HepG2 (cell line): ENCODE measurements around the gene INKA1. TPM values are rescaled to one million over a fixed set of nuclear protein-coding genes. Genes with fewer than 3 reads are reported as not detected.

Experiments
- ELF1 ChIP-seq: sonication (generic); formaldehyde crosslinking; IDR thresholded peaks from 2 replicates; pipeline ENCODE4 v1.4.0; 2020; ENCODE audit warnings: missing genetic modification reagents
- FIP1L1 ChIP-seq: fragments of 200-400 bp; formaldehyde crosslinking; IDR thresholded peaks from 2 replicates; pipeline ENCODE4 v1.6.1; 2018; ENCODE audit warnings: low read depth, mild to moderate bottlenecking, low read length, moderate library complexity, borderline replicate concordance; ENCODE audit not compliant: insufficient read depth
- GATA4 ChIP-seq: sonication (generic); IDR thresholded peaks from 2 replicates; pipeline ENCODE4 v1.6.1; 2016; ENCODE audit warnings: antibody characterized with exemption, low read depth, borderline replicate concordance
- HNF4A ChIP-seq: sonication (generic); formaldehyde crosslinking; IDR thresholded peaks from 2 replicates; pipeline ENCODE4 v1.4.0; 2020; ENCODE audit warnings: missing genetic modification reagents
- NFYB ChIP-seq: sonication (generic); formaldehyde crosslinking; IDR thresholded peaks from 2 replicates; pipeline ENCODE4 v1.4.0; 2020; ENCODE audit warnings: missing genetic modification reagents
- SIN3B ChIP-seq: fragments of 150-350 bp; IDR thresholded peaks from 2 replicates; pipeline ENCODE4 v1.6.1; 2014; ENCODE audit warnings: low read length
- SOX13 ChIP-seq, 3 experiments: fragments of 450-650 bp in 1 of 3; sonication (generic) in 1 of 3; formaldehyde crosslinking in 1 of 3; IDR thresholded peaks in 2 of 3; conservative IDR thresholded peaks in 1 of 3; 2 replicates each; pipeline versions ENCODE4 v1.5.0 to v1.6.1; 2016 to 2020; ENCODE audit warnings: antibody characterized with exemption in 1 of 3, mild to moderate bottlenecking in 1 of 3, missing compliant biosample characterization in 1 of 3, missing genetic modification reagents in 1 of 3, moderate library complexity in 1 of 3
- ZNF746 ChIP-seq: sonication (generic); formaldehyde crosslinking; IDR thresholded peaks from 2 replicates; pipeline ENCODE4 v1.8.0; 2022; ENCODE audit warnings: mild to moderate bottlenecking, missing genetic modification reagents
- ZNF768 ChIP-seq: sonication (generic); formaldehyde crosslinking; IDR thresholded peaks from 2 replicates; pipeline ENCODE4 v1.4.0; 2020; ENCODE audit warnings: missing genetic modification reagents
- polyA plus RNA-seq, 8 experiments: library from polyadenylated mRNA; depleted of rRNA in 3 of 8; stranded (reverse) in 7 of 8; unstranded in 1 of 8; fragments of >200 nt; fragmentation: Illumina TruSeq in 4 of 8; extraction: Trizol in 4 of 8; gene quantifications; 2 replicates each; pipeline versions ENCODE4 v1.2.1 to v1.2.3, GENCODE V29; 2011 to 2016; ENCODE audit warnings: low read depth in 4 of 8, missing spikeins in 1 of 8, mixed read lengths in 1 of 8; ENCODE audit not compliant: insufficient read depth in 1 of 8
- total RNA-seq, 5 experiments: library from RNA; depleted of rRNA; stranded (reverse); fragments of >200 nt; fragmentation: Illumina TruSeq; extraction: Trizol; gene quantifications; 2 replicates each; pipeline ENCODE4 v1.2.3, GENCODE V29; 2016; ENCODE audit warnings: low read depth in 1 of 5
- TF ChIP-seq, protein P1 (sequence below): sonication (generic); formaldehyde crosslinking; IDR thresholded peaks from 2 replicates; pipeline ENCODE4 v1.8.1; 2023; ENCODE audit warnings: mild to moderate bottlenecking, missing genetic modification reagents, borderline replicate concordance
- TF ChIP-seq, protein P2 (sequence below): sonication (generic); formaldehyde crosslinking; IDR thresholded peaks from 2 replicates; pipeline ENCODE4 v1.4.0; 2020; ENCODE audit warnings: mild to moderate bottlenecking, missing genetic modification reagents
- TF ChIP-seq, protein P3 (sequence below): sonication (generic); formaldehyde crosslinking; IDR thresholded peaks from 2 replicates; pipeline ENCODE4 v1.4.0; 2020; ENCODE audit warnings: missing genetic modification reagents, borderline replicate concordance

The INKA1 gene
- total and polyA plus RNA-seq, 2 of the 13 experiments (the other 11 are each of a cell fraction or from before 2014, with no cell fraction given), result 0.22 to 0.41 TPM

DNA sequence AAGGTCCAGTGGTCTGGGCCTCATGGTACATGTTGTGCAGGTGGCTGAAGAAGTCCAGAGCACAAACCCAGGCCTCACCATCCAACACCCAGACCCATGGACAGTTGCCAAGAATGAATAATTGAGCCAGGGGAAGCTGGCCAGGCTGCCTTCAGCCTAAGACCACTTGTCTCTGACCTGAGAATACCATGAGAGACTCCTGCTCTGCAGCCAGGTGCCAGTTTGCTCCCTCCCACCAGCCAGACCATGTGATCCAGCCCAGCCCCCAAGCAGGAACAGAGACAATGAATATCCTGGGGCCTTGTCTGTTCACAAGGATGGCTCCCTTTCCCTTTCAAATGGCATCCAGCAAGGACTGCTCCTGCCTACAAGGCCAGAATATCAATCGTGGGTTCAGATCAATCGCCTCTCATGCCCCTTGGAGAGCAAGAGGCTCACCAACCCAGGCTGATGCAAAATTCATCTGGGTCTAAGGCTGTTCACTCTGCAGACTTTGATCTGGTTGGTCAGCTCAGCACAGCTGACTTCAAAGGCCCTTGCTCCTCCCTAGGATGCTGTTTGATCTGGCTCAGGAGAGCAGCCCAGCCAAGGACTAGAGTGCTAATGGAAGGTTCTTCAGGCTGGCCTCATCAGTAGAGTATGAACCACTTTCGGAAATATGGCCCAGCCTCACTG, 39.9 kb downstream of the INKA1 start (continued):
- TF ChIP-seq ZNF768 (CRISPR knock-in tag) (no peak), HNF4A (CRISPR knock-in tag) (no peak), ELF1 (no peak), SOX13 (IDR thresholded peaks at IDR 0.05) (no peak), SOX13 (CRISPR knock-in tag; conservative IDR thresholded peaks at IDR 0.05 in 1 of 2, IDR thresholded peaks at IDR 0.05 in 1 of 2) (no peak), SIN3B (no peak), ZNF746 (CRISPR knock-in tag) (0 out of 2 replicates have a peak, but pooled peaks have one; percentile 4), NFYB (CRISPR knock-in tag) (peak; percentile 39; the same call in 1 of the 2 replicates), FIP1L1 (no peak), GATA4 (no peak)
- TF ChIP-seq, protein P1, sequence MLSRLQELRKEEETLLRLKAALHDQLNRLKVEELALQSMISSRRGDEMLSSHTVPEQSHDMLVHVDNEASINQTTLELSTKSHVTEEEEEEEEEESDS (CRISPR knock-in tag), result no peak
- TF ChIP-seq, protein P2, sequence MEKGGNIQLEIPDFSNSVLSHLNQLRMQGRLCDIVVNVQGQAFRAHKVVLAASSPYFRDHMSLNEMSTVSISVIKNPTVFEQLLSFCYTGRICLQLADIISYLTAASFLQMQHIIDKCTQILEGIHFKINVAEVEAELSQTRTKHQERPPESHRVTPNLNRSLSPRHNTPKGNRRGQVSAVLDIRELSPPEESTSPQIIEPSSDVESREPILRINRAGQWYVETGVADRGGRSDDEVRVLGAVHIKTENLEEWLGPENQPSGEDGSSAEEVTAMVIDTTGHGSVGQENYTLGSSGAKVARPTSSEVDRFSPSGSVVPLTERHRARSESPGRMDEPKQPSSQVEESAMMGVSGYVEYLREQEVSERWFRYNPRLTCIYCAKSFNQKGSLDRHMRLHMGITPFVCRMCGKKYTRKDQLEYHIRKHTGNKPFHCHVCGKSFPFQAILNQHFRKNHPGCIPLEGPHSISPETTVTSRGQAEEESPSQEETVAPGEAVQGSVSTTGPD, result no peak
- TF ChIP-seq, protein P3, sequence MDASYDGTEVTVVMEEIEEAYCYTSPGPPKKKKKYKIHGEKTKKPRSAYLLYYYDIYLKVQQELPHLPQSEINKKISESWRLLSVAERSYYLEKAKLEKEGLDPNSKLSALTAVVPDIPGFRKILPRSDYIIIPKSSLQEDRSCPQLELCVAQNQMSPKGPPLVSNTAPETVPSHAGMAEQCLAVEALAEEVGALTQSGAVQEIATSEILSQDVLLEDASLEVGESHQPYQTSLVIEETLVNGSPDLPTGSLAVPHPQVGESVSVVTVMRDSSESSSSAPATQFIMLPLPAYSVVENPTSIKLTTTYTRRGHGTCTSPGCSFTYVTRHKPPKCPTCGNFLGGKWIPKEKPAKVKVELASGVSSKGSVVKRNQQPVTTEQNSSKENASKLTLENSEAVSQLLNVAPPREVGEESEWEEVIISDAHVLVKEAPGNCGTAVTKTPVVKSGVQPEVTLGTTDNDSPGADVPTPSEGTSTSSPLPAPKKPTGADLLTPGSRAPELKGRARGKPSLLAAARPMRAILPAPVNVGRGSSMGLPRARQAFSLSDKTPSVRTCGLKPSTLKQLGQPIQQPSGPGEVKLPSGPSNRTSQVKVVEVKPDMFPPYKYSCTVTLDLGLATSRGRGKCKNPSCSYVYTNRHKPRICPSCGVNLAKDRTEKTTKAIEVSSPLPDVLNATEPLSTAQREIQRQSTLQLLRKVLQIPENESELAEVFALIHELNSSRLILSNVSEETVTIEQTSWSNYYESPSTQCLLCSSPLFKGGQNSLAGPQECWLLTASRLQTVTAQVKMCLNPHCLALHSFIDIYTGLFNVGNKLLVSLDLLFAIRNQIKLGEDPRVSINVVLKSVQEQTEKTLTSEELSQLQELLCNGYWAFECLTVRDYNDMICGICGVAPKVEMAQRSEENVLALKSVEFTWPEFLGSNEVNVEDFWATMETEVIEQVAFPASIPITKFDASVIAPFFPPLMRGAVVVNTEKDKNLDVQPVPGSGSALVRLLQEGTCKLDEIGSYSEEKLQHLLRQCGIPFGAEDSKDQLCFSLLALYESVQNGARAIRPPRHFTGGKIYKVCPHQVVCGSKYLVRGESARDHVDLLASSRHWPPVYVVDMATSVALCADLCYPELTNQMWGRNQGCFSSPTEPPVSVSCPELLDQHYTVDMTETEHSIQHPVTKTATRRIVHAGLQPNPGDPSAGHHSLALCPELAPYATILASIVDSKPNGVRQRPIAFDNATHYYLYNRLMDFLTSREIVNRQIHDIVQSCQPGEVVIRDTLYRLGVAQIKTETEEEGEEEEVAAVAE (CRISPR knock-in tag), result no peak
